ENCODE results near the gene STPG2. TPM values are rescaled to one million over a fixed set of nuclear protein-coding genes. Genes with fewer than 3 reads are reported as not detected.

STPG2 gene
- total and polyA plus RNA-seq, 10 of the 15 experiments (the other 5 are each of a cell fraction or from before 2014, with no cell fraction given) = 0.13 to 0.24 TPM; not detected in 8

- POLR2A ChIA-PET = no interaction called here
- no peak overlapping the region for H3K4me2 ChIP-seq (ENCODE audit: control insufficient read depth, insufficient read depth)
- FAIRE-seq = no peak
- CTCF ChIA-PET = interaction anchor here (1.2 kb wide), 1 partner anchor 20 kb away, joined by 3 read pairs; no protein-coding TSS in a partner anchor
- H3K27me3 ChIP-seq (replicated peaks in 1 of 2; ENCODE audit: control insufficient read depth in 2 of 2, insufficient read depth in 2 of 2, low read length in 1 of 2) = no peaks in the 10 kb centered on the region
- ATAC-seq = no peak
- BruUV-seq (replicated peaks) = no TSS peak
- H3K36me3 ChIP-seq (ENCODE audit: control insufficient read depth in 2 of 2, insufficient read depth in 2 of 2, low read length in 1 of 2) = no peaks in the 10 kb centered on the region
- TF ChIP-seq IKZF2 (IDR thresholded peaks at IDR 0.05) (no peak), YY1 (IDR thresholded peaks at IDR 0.05; ENCODE audit: low read depth, low read length) (no peak), CHD2 (IDR thresholded peaks at IDR 0.05; ENCODE audit: borderline replicate concordance, low read depth, low read length) (no peak)
- no peaks in the 10 kb centered on the region for H3K9me3 ChIP-seq (replicated peaks; ENCODE audit: control insufficient read depth, insufficient read depth, low read length)
- H3K4me1 ChIP-seq (ENCODE audit: control insufficient read depth, insufficient read depth, low read length) = no peaks in the 10 kb centered on the region
- intact Hi-C loops (cut with micrococcal nuclease; ENCODE audit: unreplicated experiment) = no loop called here
- RAD21 ChIA-PET (ENCODE audit: unreplicated experiment) = no interaction called here
- SMC1A ChIA-PET (ENCODE audit: uncharacterized antibody, unreplicated experiment) = interaction anchor here (0.6 to 1.3 kb wide), 3 partner anchors 21 to 74 kb away, joined by 3 to 4 read pairs (median 3); no protein-coding TSS in a partner anchor
- no peaks in the 10 kb centered on the region for H4K20me1 ChIP-seq (ENCODE audit: control insufficient read depth, insufficient read depth)
- H3K79me2 ChIP-seq (ENCODE audit: control insufficient read depth, insufficient read depth, low read length) = no peaks in the 10 kb centered on the region
- no peak overlapping the region for H3K4me3 ChIP-seq
- H3K27ac ChIP-seq (ENCODE audit: control insufficient read depth, insufficient read depth) = no peak overlapping the region
- no peak overlapping the region for H2AFZ ChIP-seq (ENCODE audit: control insufficient read depth, low read depth, low read length)
- no peak for DNase-seq (ENCODE audit: low read depth, low spot score)
- WGBS (ENCODE audit: insufficient coverage, insufficient replicate concordance, low lambda C conversion rate, missing lambda C conversion rate) = 0% methylated on average over 1 of the region's 1 CpG
- in situ Hi-C loops (cut with MboI) = no loop called here
- H3K9ac ChIP-seq (ENCODE audit: control insufficient read depth, insufficient read depth, low read length) = no peak overlapping the region
These were observed 96.6 kb downstream of the STPG2 start for GRCh38 chr4:98046665-98047064.

GRCh38 chr4:98030059-98030458, 113.2 kb downstream of the STPG2 start:
- DNase-seq (ENCODE audit: low read depth, low spot score) = no peak
- CTCF ChIA-PET = no interaction called here
- no peaks in the 10 kb centered on the region for H3K36me3 ChIP-seq (ENCODE audit: control insufficient read depth in 2 of 2, insufficient read depth in 2 of 2, low read length in 1 of 2)
- SMC1A ChIA-PET (ENCODE audit: uncharacterized antibody, unreplicated experiment) = no interaction called here
- in situ Hi-C loops (cut with MboI) = no loop called here
- no peaks in the 10 kb centered on the region for H3K79me2 ChIP-seq (ENCODE audit: control insufficient read depth, insufficient read depth, low read length)
- no peak overlapping the region for H3K4me3 ChIP-seq
- no TSS peak for BruUV-seq (replicated peaks)
- no peak overlapping the region for H3K27ac ChIP-seq (ENCODE audit: control insufficient read depth, insufficient read depth)
- H4K20me1 ChIP-seq (ENCODE audit: control insufficient read depth, insufficient read depth) = no peaks in the 10 kb centered on the region
- ATAC-seq = no peak
- no peak overlapping the region for H2AFZ ChIP-seq (ENCODE audit: control insufficient read depth, low read depth, low read length)
- RAD21 ChIA-PET (ENCODE audit: unreplicated experiment) = no interaction called here
- POLR2A ChIA-PET = no interaction called here
- intact Hi-C loops (cut with micrococcal nuclease; ENCODE audit: unreplicated experiment) = no loop called here
- no peak for FAIRE-seq
- H3K27me3 ChIP-seq (replicated peaks in 1 of 2; ENCODE audit: control insufficient read depth in 2 of 2, insufficient read depth in 2 of 2, low read length in 1 of 2) = no peaks in the 10 kb centered on the region
- no peaks in the 10 kb centered on the region; the same call in 2 of the 3 replicates for H3K9me3 ChIP-seq (replicated peaks; ENCODE audit: control insufficient read depth, insufficient read depth, low read length)
- H3K4me1 ChIP-seq (ENCODE audit: control insufficient read depth, insufficient read depth, low read length) = no peaks in the 10 kb centered on the region
- H3K4me2 ChIP-seq (ENCODE audit: control insufficient read depth, insufficient read depth) = no peak overlapping the region
- no peak overlapping the region for H3K9ac ChIP-seq (ENCODE audit: control insufficient read depth, insufficient read depth, low read length)
- WGBS (ENCODE audit: insufficient coverage, insufficient replicate concordance, low lambda C conversion rate, missing lambda C conversion rate) = 0% methylated on average over 1 of the region's 1 CpG
- no peak for TF ChIP-seq MEF2A (IDR thresholded peaks at IDR 0.05; ENCODE audit: insufficient read depth, low read depth, low read length)
- no peak for TF ChIP-seq ZNF687 (IDR thresholded peaks at IDR 0.05)
- no peak for TF ChIP-seq YBX1 (IDR thresholded peaks at IDR 0.05)
- no peak for TF ChIP-seq PKNOX1 (IDR thresholded peaks at IDR 0.05)
